DMS 273 (cell line): ENCODE measurements around the gene PPP6R1.
"Not testable (repeated sequence)": the region's sequence is repeated elsewhere in the genome, so short reads cannot be mapped to it uniquely, and the experiment has no call there.

Experiments
- DNase-seq: peaks from one replicate; lab custom pipeline; 2025; ENCODE audit not compliant: unreplicated experiment; lab: John Stamatoyannopoulos, UW

The PPP6R1 gene

GRCh38 chr19:55224679-55225414 lies 34.0 kb downstream of the PPP6R1 start:
- DNase-seq, result not testable (repeated sequence)

GRCh38 chr19:55224038-55224665 lies 34.7 kb downstream of the PPP6R1 start:
- no peak for DNase-seq

- no peak for DNase-seq
Observed at GRCh38 chr19:55223291-55224037, 35.4 kb downstream of the PPP6R1 start.

GRCh38 chr19:55220525-55220924 lies 38.3 kb downstream of the PPP6R1 start:
- no peak for DNase-seq

- peak; percentile 96 for DNase-seq
Observed at GRCh38 chr19:55216461-55217198, 42.2 kb downstream of the PPP6R1 start.

- DNase-seq, result no peak
Observed at GRCh38 chr19:55213547-55213946, 45.3 kb downstream of the PPP6R1 start.

GRCh38 chr19:55212447-55212846 lies 46.4 kb downstream of the PPP6R1 start:
- DNase-seq, result peak; percentile 46

GRCh38 chr19:55209693-55210472 lies 48.9 kb downstream of the PPP6R1 start:
- peak; percentile 47 for DNase-seq

GRCh38 chr19:55208880-55209692 lies 49.7 kb downstream of the PPP6R1 start, which contains the start of gene PTPRH:
Gene PTPRH, minus strand, starts transcription at chr19:55209501. Its CDS starts 68 bp downstream, at chr19:55209433.
- DNase-seq, result no peak

GRCh38 chr19:55206664-55207500 lies 51.9 kb downstream of the PPP6R1 start:
- DNase-seq, result peak; percentile 74

- peak; percentile 32 for DNase-seq
Observed at GRCh38 chr19:55202199-55202598, 56.6 kb downstream of the PPP6R1 start.

- peak; percentile 36 for DNase-seq
Observed at GRCh38 chr19:55199620-55200204, 59.1 kb downstream of the PPP6R1 start.

- DNase-seq, result no peak
Observed at GRCh38 chr19:55198651-55199050, 60.2 kb downstream of the PPP6R1 start.

- peak; percentile 52 for DNase-seq
Observed at GRCh38 chr19:55197528-55197927, 61.3 kb downstream of the PPP6R1 start.

- peak; percentile 35 for DNase-seq
Observed at GRCh38 chr19:55196803-55197202, 62.0 kb downstream of the PPP6R1 start.

- no peak for DNase-seq
Observed at GRCh38 chr19:55193481-55193880, 65.3 kb downstream of the PPP6R1 start.

- no peak for DNase-seq
Observed at GRCh38 chr19:55189403-55189835, 69.4 kb downstream of the PPP6R1 start.

GRCh38 chr19:55188625-55189024 lies 70.2 kb downstream of the PPP6R1 start:
- DNase-seq, result no peak
